GM12892 (cell line): ENCODE results near the gene LHFPL3.

Experiments used
- POLR2A ChIP-seq: IDR thresholded peaks from 2 replicates; pipeline ENCODE4 v1.6.1; 2011; ENCODE audit warnings: low read depth, low read length, control low read depth
- POLR2AphosphoS5 ChIP-seq: IDR thresholded peaks from 2 replicates; pipeline ENCODE4 v1.6.1; 2011; ENCODE audit warnings: low read depth, low read length, control low read depth
- TAF1 ChIP-seq: IDR thresholded peaks from 2 replicates; pipeline ENCODE4 v1.6.1; 2011; ENCODE audit warnings: low read depth, mild to moderate bottlenecking, control low read depth, low read length, borderline replicate concordance

- TF ChIP-seq POLR2A (no peak), POLR2AphosphoS5 (no peak), TAF1 (no peak)
These were observed 10.3 kb upstream of the LHFPL3 start for GRCh38 chr7:104317948-104318629.
